B cell (primary cell): ENCODE measurements around the gene BATF3.

Experiments used
- CTCF ChIP-seq: fragments of 200-600 bp; IDR thresholded peaks from one replicate; pipeline ENCODE4 v1.8.0; 2022; ENCODE audit warnings: antibody characterized with exemption, mild to moderate bottlenecking
- EZH2 ChIP-seq: IDR thresholded peaks from 2 replicates; pipeline ENCODE4 v1.6.1; 2012; ENCODE audit warnings: borderline replicate concordance, low read depth, mild to moderate bottlenecking, moderate library complexity, low read length; ENCODE audit not compliant: insufficient read depth, poor library complexity, severe bottlenecking

DNA sequence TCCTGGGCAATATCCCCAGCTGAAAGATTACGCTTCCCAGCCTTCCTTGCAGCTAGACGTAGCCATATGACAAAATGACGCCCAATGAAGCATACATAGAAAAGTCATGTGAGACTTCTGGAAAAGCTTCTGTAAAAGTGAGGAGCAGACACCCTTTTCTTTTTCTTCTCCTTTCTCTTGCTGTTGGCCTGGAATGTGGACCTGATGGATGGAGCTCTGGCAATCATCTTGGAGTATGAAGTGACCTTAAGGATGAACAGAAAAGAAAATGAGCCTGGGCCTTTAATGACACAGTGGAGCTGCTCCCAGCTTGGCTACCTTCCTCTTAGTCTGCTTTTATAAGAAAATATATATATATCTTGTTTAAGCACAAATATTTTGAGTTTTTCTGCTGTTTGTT, 24.8 kb downstream of the BATF3 start:
- no peak for TF ChIP-seq EZH2
- no peak for TF ChIP-seq CTCF
